ENCODE results near the gene STIMATE.

STIMATE gene

GRCh38 chr3:52870471-52870870 is 26.9 kb downstream of the STIMATE start:
- ChIA-PET POLR2A (ENCODE audit: low non-redundant PET) (no interaction called here), CTCF (no interaction called here)
- TF ChIP-seq CTCF (conservative IDR thresholded peaks at IDR 0.05; ENCODE audit: low read depth): no peak
- DNase-seq (ENCODE audit: low spot score): no peak
- no peak overlapping the region for H3K27ac ChIP-seq

GRCh38 chr3:52866427-52866826 is 30.9 kb downstream of the STIMATE start:
- ChIA-PET POLR2A (ENCODE audit: low non-redundant PET) (no interaction called here), CTCF (no interaction called here)
- DNase-seq (ENCODE audit: low spot score): no peak

GRCh38 chr3:52865994-52866393 is 31.4 kb downstream of the STIMATE start:
- CTCF ChIA-PET: no interaction called here
- no peak overlapping the region for H3K27ac ChIP-seq
- POLR2A ChIA-PET (ENCODE audit: low non-redundant PET): no interaction called here
- no peak for TF ChIP-seq CTCF (conservative IDR thresholded peaks at IDR 0.05; ENCODE audit: low read depth)
- no peak for DNase-seq (ENCODE audit: low spot score)

More at GRCh38 chr3:52866427-52866826, 30.9 kb downstream of the STIMATE start:
- H3K27ac ChIP-seq: no peak overlapping the region
- no peak for TF ChIP-seq CTCF (conservative IDR thresholded peaks at IDR 0.05; ENCODE audit: low read depth)

GRCh38 chr3:52860424-52860768 is 37.0 kb downstream of the STIMATE start:
- POLR2A ChIA-PET (ENCODE audit: low non-redundant PET): no interaction called here
- H3K27ac ChIP-seq: no peak overlapping the region
- no peak for DNase-seq (ENCODE audit: low spot score)
- no peak for TF ChIP-seq CTCF (conservative IDR thresholded peaks at IDR 0.05; ENCODE audit: low read depth)
- CTCF ChIA-PET: no interaction called here

GRCh38 chr3:52859686-52860423 is 37.5 kb downstream of the STIMATE start:
- ChIA-PET CTCF (no interaction called here), POLR2A (ENCODE audit: low non-redundant PET) (interaction anchor here (0.6 kb wide), 1 partner anchor 128 kb away, joined by 3 read pairs; no protein-coding TSS in a partner anchor)
- DNase-seq (ENCODE audit: low spot score): no peak
- no peak for TF ChIP-seq CTCF (conservative IDR thresholded peaks at IDR 0.05; ENCODE audit: low read depth)
- no peak overlapping the region for H3K27ac ChIP-seq

GRCh38 chr3:52857864-52858263 is 39.5 kb downstream of the STIMATE start:
- no peak for TF ChIP-seq CTCF (conservative IDR thresholded peaks at IDR 0.05; ENCODE audit: low read depth)
- H3K27ac ChIP-seq: no peak overlapping the region
- ChIA-PET POLR2A (ENCODE audit: low non-redundant PET) (no interaction called here), CTCF (no interaction called here)
- no peak for DNase-seq (ENCODE audit: low spot score)

Measured in RWPE1 (cell line).